LNCAP (cell line): ENCODE measurements around the gene REXO1.

Source experiments
- CTCF ChIP-seq: fragments of 450-650 bp; IDR thresholded peaks from 2 replicates; pipeline ENCODE4 v1.5.1; 2017; ENCODE audit warnings: mild to moderate bottlenecking

The REXO1 gene

GRCh38 chr19:1853295-1854038 lies 5.2 kb upstream of the REXO1 start:
- TF ChIP-seq CTCF: peak; percentile 97

- TF ChIP-seq CTCF: no peak
These were observed 4.4 kb upstream of the REXO1 start for GRCh38 chr19:1852581-1853128.

GRCh38 chr19:1851654-1852580 lies 3.6 kb upstream of the REXO1 start:
- TF ChIP-seq CTCF: no peak

GRCh38 chr19:1850809-1851653 lies 2.7 kb upstream of the REXO1 start:
- no peak for TF ChIP-seq CTCF

GRCh38 chr19:1849886-1850398 lies 1.7 kb upstream of the REXO1 start:
- no peak for TF ChIP-seq CTCF

GRCh38 chr19:1849132-1849474 lies 820 bp upstream of the REXO1 start:
- no peak for TF ChIP-seq CTCF
